ENCODE data around the gene TEAD1. TPM values are rescaled to one million over a fixed set of nuclear protein-coding genes. Genes with fewer than 3 reads are reported as not detected.
"Not testable (repeated sequence)": the region's sequence is repeated elsewhere in the genome, so short reads cannot be mapped to it uniquely, and the experiment has no call there.

Gene TEAD1
- total and polyA plus RNA-seq, 10 of the 15 experiments (the other 5 are each of a cell fraction or from before 2014, with no cell fraction given), result 0.01 to 0.59 (median 0.04) TPM; not detected in 6

GRCh38 chr11:12876988-12877387 is 202.8 kb downstream of the TEAD1 start (continued):
- TF ChIP-seq ATF3 (IDR thresholded peaks at IDR 0.05; ENCODE audit: borderline replicate concordance, extremely low read depth, low read depth, low read length), result no peak
- TF ChIP-seq MLLT1 (IDR thresholded peaks at IDR 0.05), result no peak

GRCh38 chr11:12877508-12877907 is 203.3 kb downstream of the TEAD1 start:
- FAIRE-seq; H3K9ac ChIP-seq (ENCODE audit: control insufficient read depth, insufficient read depth, low read length); H3K79me2 ChIP-seq (ENCODE audit: control insufficient read depth, insufficient read depth, low read length); intact Hi-C loops (cut with micrococcal nuclease; ENCODE audit: unreplicated experiment); H2AFZ ChIP-seq (ENCODE audit: control insufficient read depth, low read depth, low read length); H3K4me1 ChIP-seq (ENCODE audit: control insufficient read depth, insufficient read depth, low read length); H3K4me3 ChIP-seq; H4K20me1 ChIP-seq (ENCODE audit: control insufficient read depth, insufficient read depth); POLR2A ChIA-PET; DNase-seq (ENCODE audit: low read depth, low spot score); ATAC-seq; SMC1A ChIA-PET (ENCODE audit: uncharacterized antibody, unreplicated experiment); in situ Hi-C loops (cut with MboI); H3K4me2 ChIP-seq (ENCODE audit: control insufficient read depth, insufficient read depth); RAD21 ChIA-PET (ENCODE audit: unreplicated experiment); BruUV-seq (replicated peaks); H3K36me3 ChIP-seq (ENCODE audit: control insufficient read depth in 2 of 2, insufficient read depth in 2 of 2, low read length in 1 of 2); H3K9me3 ChIP-seq (replicated peaks; ENCODE audit: control insufficient read depth, insufficient read depth, low read length); H3K27ac ChIP-seq (ENCODE audit: control insufficient read depth, insufficient read depth); H3K27me3 ChIP-seq (replicated peaks in 1 of 2; ENCODE audit: control insufficient read depth in 2 of 2, insufficient read depth in 2 of 2, low read length in 1 of 2): not testable (repeated sequence)
- CTCF ChIA-PET, result interaction anchor here (0.6 to 5.1 kb wide), 3 partner anchors 11 to 714 kb away, joined by 3 to 29 read pairs (median 3); no protein-coding TSS in a partner anchor
- 78% methylated on average over 1 of the region's 4 CpGs for WGBS (ENCODE audit: insufficient coverage, insufficient replicate concordance, low lambda C conversion rate, missing lambda C conversion rate)

- intact Hi-C loops (cut with micrococcal nuclease; ENCODE audit: unreplicated experiment), result no loop called here
- RAD21 ChIA-PET (ENCODE audit: unreplicated experiment), result no interaction called here
- H3K27me3 ChIP-seq (replicated peaks in 1 of 2; ENCODE audit: control insufficient read depth in 2 of 2, insufficient read depth in 2 of 2, low read length in 1 of 2), result peaks cover 3 to 4% of the 10 kb centered on the region in 2 experiments; a peak in 2 of 4 replicates
- BruUV-seq (replicated peaks), result no TSS peak
- in situ Hi-C loops (cut with MboI), result no loop called here
- H3K36me3 ChIP-seq (ENCODE audit: control insufficient read depth in 2 of 2, insufficient read depth in 2 of 2, low read length in 1 of 2), result no peaks in the 10 kb centered on the region
- no peaks in the 10 kb centered on the region for H4K20me1 ChIP-seq (ENCODE audit: control insufficient read depth, insufficient read depth)
- SMC1A ChIA-PET (ENCODE audit: uncharacterized antibody, unreplicated experiment), result interaction anchor here (1.0 kb wide), 1 partner anchor 9 kb away, joined by 3 read pairs; no protein-coding TSS in a partner anchor
- POLR2A ChIA-PET, result no interaction called here
- DNase-seq (ENCODE audit: low read depth, low spot score), result no peak
- H2AFZ ChIP-seq (ENCODE audit: control insufficient read depth, low read depth, low read length), result no peak overlapping the region
- no peak overlapping the region for H3K27ac ChIP-seq (ENCODE audit: control insufficient read depth, insufficient read depth)
- CTCF ChIA-PET, result interaction anchor here (0.9 to 5.1 kb wide), 2 partner anchors 8 to 22 kb away, joined by 3 to 29 read pairs; no protein-coding TSS in a partner anchor
- no peaks in the 10 kb centered on the region for H3K79me2 ChIP-seq (ENCODE audit: control insufficient read depth, insufficient read depth, low read length)
- H3K4me2 ChIP-seq (ENCODE audit: control insufficient read depth, insufficient read depth), result no peak overlapping the region
- H3K9me3 ChIP-seq (replicated peaks; ENCODE audit: control insufficient read depth, insufficient read depth, low read length), result no peaks in the 10 kb centered on the region
- H3K4me3 ChIP-seq, result no peak overlapping the region
- WGBS (ENCODE audit: insufficient coverage, insufficient replicate concordance, low lambda C conversion rate, missing lambda C conversion rate), result 74% methylated on average over 6 of the region's 6 CpGs
- no peak for ATAC-seq
- no peaks in the 10 kb centered on the region for H3K4me1 ChIP-seq (ENCODE audit: control insufficient read depth, insufficient read depth, low read length)
- no peak for FAIRE-seq
- H3K9ac ChIP-seq (ENCODE audit: control insufficient read depth, insufficient read depth, low read length), result no peak overlapping the region
- no peak for TF ChIP-seq ZBTB11 (CRISPR knock-in tag; IDR thresholded peaks at IDR 0.05)
- TF ChIP-seq EP300 (IDR thresholded peaks at IDR 0.05; ENCODE audit: borderline replicate concordance in 1 of 2, control insufficient read depth in 1 of 2, low read depth in 2 of 2, low read length in 2 of 2), result no peak
- TF ChIP-seq ZZZ3 (IDR thresholded peaks at IDR 0.05; ENCODE audit: control insufficient read depth, insufficient read length, low read depth), result no peak
- TF ChIP-seq MEF2B (IDR thresholded peaks at IDR 0.05; ENCODE audit: partially characterized antibody, poor library complexity, severe bottlenecking), result no peak
- TF ChIP-seq IKZF1 (conservative IDR thresholded peaks at IDR 0.05), result no peak
- no peak for TF ChIP-seq ZBED1 (IDR thresholded peaks at IDR 0.05; ENCODE audit: borderline replicate concordance)
- TF ChIP-seq MYB (IDR thresholded peaks at IDR 0.05; ENCODE audit: borderline replicate concordance, low read depth, low read length), result no peak
- no peak for TF ChIP-seq NBN (IDR thresholded peaks at IDR 0.05)
Observed at GRCh38 chr11:12880327-12880726, 206.1 kb downstream of the TEAD1 start.
